Stimulated activated CD4-positive, alpha-beta T cell treated with anti-CD3 and anti-CD28 coated beads, TNF-alpha, amount 100 ng/mL, for 4 hours (primary cell): ENCODE measurements around the gene ADARB2.

ENCODE experiments used
- DNase-seq, 3 experiments: peaks; one replicate each; pipeline ENCODE4 v3.0.0-alpha.2; 2020; ENCODE audit warnings: low read depth in 3 of 3

The ADARB2 gene

GRCh38 chr10:1137499-1138163 is 599.7 kb downstream of the ADARB2 start:
- no peak for DNase-seq

- no peak for DNase-seq
These were observed 601.1 kb downstream of the ADARB2 start for GRCh38 chr10:1136268-1136667.

- DNase-seq = no peak
These were observed 603.2 kb downstream of the ADARB2 start for GRCh38 chr10:1134156-1134555.

GRCh38 chr10:1133495-1134045 is 603.8 kb downstream of the ADARB2 start:
- DNase-seq = no peak

- no peak for DNase-seq
These were observed 604.7 kb downstream of the ADARB2 start for GRCh38 chr10:1132584-1132983.

GRCh38 chr10:1130995-1131790 is 606.1 kb downstream of the ADARB2 start:
- DNase-seq = no peak

GRCh38 chr10:1130226-1130625 is 607.1 kb downstream of the ADARB2 start:
- DNase-seq = no peak

- no peak for DNase-seq
These were observed 608.7 kb downstream of the ADARB2 start for GRCh38 chr10:1128649-1129048.

- no peak for DNase-seq
These were observed 609.2 kb downstream of the ADARB2 start for GRCh38 chr10:1128115-1128514.

- DNase-seq = no peak
These were observed 609.7 kb downstream of the ADARB2 start for GRCh38 chr10:1127629-1128028.
